Measurements from ENCODE around the gene ZC3H7B. TPM values are rescaled to one million over a fixed set of nuclear protein-coding genes. Genes with fewer than 3 reads are reported as not detected.

Gene ZC3H7B
- total and polyA plus RNA-seq, 2 donors (not counting 3 experiments of a cell fraction or from before 2014, with no cell fraction given): 66.8 to 95.9 TPM

GRCh38 chr22:41315586-41315985, 14.3 kb downstream of the ZC3H7B start:
- POLR2A ChIA-PET: interaction anchor here (0.7 kb wide), 1 partner anchor 25 kb away, joined by 6 read pairs; no protein-coding TSS in a partner anchor
- H3K9me3 ChIP-seq (replicated peaks; ENCODE audit: control insufficient read depth, insufficient read depth, low read length): no peaks in the 10 kb centered on the region
- TF ChIP-seq POLR2A (IDR thresholded peaks at IDR 0.05; ENCODE audit: low read depth, low read length) (no peak), CTCF (IDR thresholded peaks at IDR 0.05; ENCODE audit: extremely low read depth in 1 of 2, insufficient read depth in 1 of 2, low read depth in 1 of 2, low read length in 2 of 2) (no peak), MYC (IDR thresholded peaks at IDR 0.05; ENCODE audit: low read depth, low read length) (no peak), POLR2AphosphoS5 (IDR thresholded peaks at IDR 0.05; ENCODE audit: insufficient read depth, low read depth, low read length) (no peak), GATA2 (IDR thresholded peaks at IDR 0.05; ENCODE audit: insufficient read depth, insufficient read length, low read depth, low read length) (no peak), EZH2 (IDR thresholded peaks at IDR 0.05; ENCODE audit: borderline replicate concordance, low read depth, low read length, severe bottlenecking) (no peak), JUN (IDR thresholded peaks at IDR 0.05; ENCODE audit: borderline replicate concordance, insufficient read depth, insufficient read length, low read depth) (no peak), FOS (IDR thresholded peaks at IDR 0.05; ENCODE audit: borderline replicate concordance, insufficient read depth, low read length) (no peak)
- TF ChIP-seq, protein P1, sequence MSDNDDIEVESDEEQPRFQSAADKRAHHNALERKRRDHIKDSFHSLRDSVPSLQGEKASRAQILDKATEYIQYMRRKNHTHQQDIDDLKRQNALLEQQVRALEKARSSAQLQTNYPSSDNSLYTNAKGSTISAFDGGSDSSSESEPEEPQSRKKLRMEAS (IDR thresholded peaks at IDR 0.05; ENCODE audit: insufficient read depth, insufficient read length): no peak
- H4K20me1 ChIP-seq (replicated peaks; ENCODE audit: control insufficient read depth, extremely low read depth, insufficient read depth, low read length): peaks cover 2% of the 10 kb centered on the region
- H3K36me3 ChIP-seq (ENCODE audit: control insufficient read depth in 2 of 2, extremely low read depth in 1 of 2, insufficient read depth in 2 of 2, low read length in 2 of 2): peaks cover 2 to 10% of the 10 kb centered on the region in 2 experiments
- peaks cover 2% of the 10 kb centered on the region for H3K4me1 ChIP-seq (ENCODE audit: control insufficient read depth, extremely low read depth, insufficient read depth, low read length)
- H3K27me3 ChIP-seq (ENCODE audit: control insufficient read depth in 2 of 2, insufficient read depth in 2 of 2, low read length in 2 of 2): no peaks in the 10 kb centered on the region
- dilution Hi-C loops (cut with MboI; ENCODE audit: extremely low pct_ligation_motif_present, low sequenced_read_pairs) (no loop called here), intact Hi-C loops (cut with micrococcal nuclease) (no loop called here)
- H3K4me2 ChIP-seq (ENCODE audit: insufficient read depth, low read length): no peak overlapping the region
- no peak overlapping the region for H3K4me3 ChIP-seq (replicated peaks in 1 of 3; ENCODE audit: insufficient read depth in 1 of 3, low read depth in 1 of 3, low read length in 3 of 3)
- H3K9me1 ChIP-seq (replicated peaks; ENCODE audit: control insufficient read depth, extremely low read depth, insufficient read depth, low read length): no peaks in the 10 kb centered on the region
- BruUV-seq (replicated peaks): no TSS peak
- CTCF ChIA-PET: interaction anchor here (1.1 kb wide), 1 partner anchor 11 kb away, joined by 3 read pairs; no protein-coding TSS in a partner anchor
- FAIRE-seq: no peak
- H3K27ac ChIP-seq (ENCODE audit: insufficient read depth, low read depth, low read length): no peak overlapping the region
- no peak overlapping the region for H3K9ac ChIP-seq (replicated peaks; ENCODE audit: extremely low read depth, insufficient read depth, low read length)
- H3K79me2 ChIP-seq (ENCODE audit: control insufficient read depth, insufficient read depth, low read length): peaks cover 66% of the 10 kb centered on the region
- H2AFZ ChIP-seq (ENCODE audit: low read depth, low read length): no peak overlapping the region
- no peak for DNase-seq (ENCODE audit: low read depth, low spot score)

All from endothelial cell of umbilical vein (primary cell).